Ureter (tissue), 1 donor: ENCODE data around the gene TNRC6B. TPM values are rescaled to one million over a fixed set of nuclear protein-coding genes. Genes with fewer than 3 reads are reported as not detected.
A peak's percentile ranks its signal among the peaks of the same experiment; 100 is the strongest.

Source experiments
- DNase-seq: peaks from one replicate; pipeline ENCODE4 v3.0.0-alpha.2; 2020; ENCODE audit warnings: low spot score
- total RNA-seq: library from RNA; stranded (reverse); gene quantifications from one replicate; pipeline ENCODE4 v1.2.4, GENCODE V29; 2023
- donor health status: DM: yes; HTN: yes; CAD: no.

TNRC6B gene
- total RNA-seq, 1 donor from 2014 or later, result 63.3 TPM

GRCh38 chr22:40323681-40324171, 146.0 kb downstream of the TNRC6B start:
- DNase-seq, result no peak

- DNase-seq, result no peak
Measured at GRCh38 chr22:40324468-40325305, 147.0 kb downstream of the TNRC6B start.

GRCh38 chr22:40325315-40325714, 147.6 kb downstream of the TNRC6B start:
- DNase-seq, result no peak

- no peak for DNase-seq
Measured at GRCh38 chr22:40326905-40327735, 149.4 kb downstream of the TNRC6B start.

GRCh38 chr22:40328546-40329456, 151.1 kb downstream of the TNRC6B start:
- no peak for DNase-seq

DNA sequence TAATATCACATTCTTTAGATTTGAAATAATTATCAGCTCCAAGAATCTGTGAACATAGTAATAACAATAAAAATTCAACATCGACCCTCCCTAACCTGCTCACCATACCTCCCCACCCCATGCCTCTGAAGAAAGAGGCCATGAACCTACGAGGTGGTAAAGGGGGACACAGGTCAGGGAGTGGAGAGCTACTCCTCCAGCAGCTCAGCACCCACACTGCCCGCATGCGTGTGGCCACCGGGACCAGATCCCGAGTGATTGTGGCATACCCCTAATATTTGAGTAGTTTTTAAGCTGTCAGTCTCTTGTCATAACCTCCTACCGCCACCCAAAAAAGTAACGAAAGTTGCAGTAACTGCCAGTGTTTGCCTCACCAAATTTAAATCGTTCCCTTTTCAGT, 151.7 kb downstream of the TNRC6B start:
- DNase-seq, result no peak

GRCh38 chr22:40330086-40330485, 152.4 kb downstream of the TNRC6B start:
- no peak for DNase-seq

DNA sequence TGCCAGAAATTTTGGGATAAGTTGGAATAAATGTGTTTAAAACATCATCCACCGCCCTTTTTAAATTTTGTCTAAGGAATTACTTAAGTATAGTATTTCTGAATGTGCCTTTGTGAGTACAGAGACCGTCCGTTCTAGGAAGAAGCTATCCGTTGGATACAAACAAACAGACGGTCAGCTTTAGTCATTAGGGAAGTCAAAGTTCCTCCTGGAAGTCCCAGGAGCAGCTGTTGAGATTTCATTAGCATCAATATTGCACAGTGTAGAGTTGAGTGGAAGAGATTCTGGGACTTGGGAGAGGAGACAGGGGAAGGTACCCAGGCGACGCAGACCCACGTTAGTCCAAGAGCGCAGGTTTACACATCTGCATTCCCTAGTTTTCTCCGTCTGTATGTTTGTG, 152.9 kb downstream of the TNRC6B start:
- no peak for DNase-seq

GRCh38 chr22:40331706-40332105, 154.0 kb downstream of the TNRC6B start:
- DNase-seq, result no peak

GRCh38 chr22:40332319-40332781, 154.6 kb downstream of the TNRC6B start:
- DNase-seq, result no peak

DNA sequence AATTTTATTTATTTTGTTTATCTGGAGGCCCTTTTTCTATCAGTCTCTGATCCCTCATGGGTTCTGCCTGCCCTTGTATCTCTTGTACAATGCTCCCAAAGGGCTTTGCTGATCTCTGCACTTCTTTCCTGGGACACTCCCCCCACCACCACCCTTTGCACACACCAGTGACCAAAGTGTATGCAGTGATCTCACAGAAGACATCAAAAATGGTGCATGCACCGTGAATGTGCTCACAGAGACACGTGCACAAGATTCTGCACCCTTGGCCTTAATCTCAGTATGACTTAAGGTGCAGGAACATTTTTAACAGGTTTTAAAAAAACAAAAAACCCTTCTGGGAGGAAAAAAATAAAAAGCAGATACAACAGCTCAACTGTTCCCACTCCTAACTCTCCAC, 156.3 kb downstream of the TNRC6B start:
- no peak for DNase-seq

DNA sequence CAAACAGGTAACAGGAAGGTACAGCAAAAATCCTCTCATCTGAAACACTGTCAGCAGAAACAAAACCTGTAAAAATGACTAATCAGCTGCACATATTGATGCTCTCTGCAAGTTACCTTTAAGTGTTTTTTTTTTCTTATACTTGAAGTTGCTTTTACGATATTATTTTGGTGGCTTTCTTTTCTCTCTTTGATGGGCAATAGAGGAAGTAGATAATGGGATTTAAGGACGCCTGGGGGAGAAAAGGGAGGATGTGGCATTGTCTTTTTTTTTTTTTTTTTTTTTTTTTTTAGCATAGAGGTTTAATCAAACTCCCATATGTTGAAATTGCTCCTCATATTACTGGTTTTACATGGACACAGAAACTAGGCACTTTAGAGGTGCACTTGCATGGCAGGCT, 157.2 kb downstream of the TNRC6B start:
- DNase-seq, result no peak

GRCh38 chr22:40335358-40335757, 157.6 kb downstream of the TNRC6B start:
- DNase-seq, result no peak

DNA sequence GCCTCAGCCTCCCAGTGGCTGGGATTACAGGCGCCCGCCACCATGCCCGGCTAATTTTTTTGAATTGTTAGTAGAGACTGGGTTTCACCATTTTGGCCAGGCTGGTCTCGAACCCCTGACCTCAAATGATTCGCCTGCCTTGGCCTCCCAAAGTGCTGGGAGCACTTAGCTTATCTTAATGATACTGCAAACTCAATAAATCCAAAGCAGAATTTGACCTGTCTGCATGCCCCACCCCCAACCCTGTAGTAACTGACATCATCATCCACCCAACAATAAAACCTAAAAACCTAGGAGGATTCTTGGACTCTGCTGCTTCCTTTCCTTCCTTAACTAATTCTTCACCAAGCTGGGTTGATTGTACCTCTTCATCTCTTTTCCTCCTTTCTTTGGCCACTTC, 162.3 kb downstream of the TNRC6B start:
- no peak for DNase-seq

GRCh38 chr22:40341604-40342003, 163.9 kb downstream of the TNRC6B start:
- no peak for DNase-seq

DNA sequence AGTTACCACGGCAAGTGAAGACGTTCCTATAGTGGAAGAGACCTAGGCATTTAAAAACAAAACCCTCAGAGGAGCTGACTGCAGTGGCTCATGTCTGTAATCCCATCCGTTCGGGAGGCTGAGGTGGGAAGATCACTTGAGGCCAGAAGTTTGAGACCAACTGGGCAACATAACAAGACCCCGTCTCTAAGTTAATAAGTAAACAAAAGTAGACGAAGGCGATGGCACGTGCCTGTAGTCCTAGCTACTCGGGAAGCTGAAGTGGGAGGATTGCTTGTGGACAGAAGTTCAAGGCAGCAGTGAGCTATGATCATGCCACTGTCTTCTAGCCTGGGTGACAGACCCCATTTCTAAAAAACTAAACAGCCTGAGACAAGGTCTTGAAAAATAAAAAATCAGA, 164.8 kb downstream of the TNRC6B start:
- DNase-seq, result no peak

DNA sequence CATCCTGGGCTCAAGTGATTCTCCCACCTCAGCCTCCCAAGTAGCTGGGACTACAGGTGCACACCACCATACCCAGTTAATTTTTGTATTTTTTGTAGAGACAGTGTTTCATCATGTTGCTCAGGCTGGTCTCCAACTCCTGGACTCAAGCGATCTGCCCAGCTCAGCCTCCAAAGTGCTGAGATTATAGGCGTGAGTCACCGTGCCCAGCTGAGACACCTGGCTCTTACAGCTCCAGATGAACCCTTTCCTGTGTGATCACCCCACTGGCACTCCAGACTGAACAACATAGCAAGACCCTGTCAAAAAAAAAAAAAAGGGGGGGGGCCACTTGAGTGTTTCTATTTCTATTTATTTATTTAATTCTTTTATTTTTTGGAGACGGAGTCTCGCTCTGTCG, 167.5 kb downstream of the TNRC6B start:
- DNase-seq, result no peak

DNA sequence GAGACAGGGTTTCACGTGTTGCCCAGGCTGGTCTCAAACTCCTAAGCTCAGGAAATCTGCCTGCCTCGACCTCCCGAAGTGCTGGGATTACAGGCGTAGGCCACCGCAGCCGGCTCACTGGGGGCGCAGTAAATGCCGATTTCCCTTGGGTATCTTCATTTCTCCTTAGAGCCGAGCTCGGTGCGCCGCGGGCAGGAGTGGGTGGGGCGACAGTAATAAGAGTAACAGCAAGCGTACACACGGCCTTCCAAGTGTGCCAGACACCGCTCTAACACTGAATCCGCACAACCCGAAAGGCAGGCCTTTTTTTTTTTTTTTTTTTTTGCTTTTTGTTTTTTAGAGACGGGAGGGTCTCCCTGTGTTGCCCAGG, 168.1 kb downstream of the TNRC6B start:
- DNase-seq, result no peak

GRCh38 chr22:40346185-40347118, 168.7 kb downstream of the TNRC6B start, which contains the start of gene ADSL:
TSS of gene ADSL (plus strand) at chr22:40346500. CDS start at chr22:40346559, 59 bp downstream.
- DNase-seq, result peak; percentile 90

- no peak for DNase-seq
Measured at GRCh38 chr22:40347300-40347699, 169.6 kb downstream of the TNRC6B start.
